Ovary (tissue), 9 donors: ENCODE results near the gene NLGN1. TPM values are rescaled to one million over a fixed set of nuclear protein-coding genes. Genes with fewer than 3 reads are reported as not detected.

ENCODE experiments used
- DNase-seq, 5 donors: peaks; one replicate each; pipeline ENCODE4 v3.0.0-alpha.2; 2019 to 2020
- H3K27ac ChIP-seq, 2 donors: fragments of 200-600 bp; one replicate each; pipeline versions ENCODE4 v1.5.1 to v1.8.0; 2019 to 2022
- H3K27me3 ChIP-seq: fragments of 200-600 bp; one replicate; pipeline ENCODE4 v1.8.0; 2022
- H3K36me3 ChIP-seq: fragments of 200-600 bp; sonication (generic); one replicate; pipeline ENCODE4 v1.5.1; 2019
- H3K4me1 ChIP-seq: one replicate; pipeline ENCODE4 v1.8.1; 2013; ENCODE audit warnings: mild to moderate bottlenecking, moderate library complexity; ENCODE audit not compliant: insufficient read depth
- H3K4me3 ChIP-seq: fragments of 200-600 bp; sonication (generic); one replicate; pipeline ENCODE4 v1.5.1; 2017
- H3K9me3 ChIP-seq, 2 donors: fragments of 200-600 bp in 1 of 2; sonication (generic) in 1 of 2; one replicate each; pipeline versions ENCODE4 v1.5.1 to v1.8.1; 2013 to 2019; ENCODE audit warnings: mild to moderate bottlenecking in 1 of 2, moderate library complexity in 1 of 2
- EP300 ChIP-seq: sonication (generic); formaldehyde crosslinking; IDR thresholded peaks from one replicate; pipeline ENCODE4 v1.6.1; 2017; ENCODE audit warnings: antibody characterized with exemption
- POLR2A ChIP-seq: fragments of 450-650 bp; IDR thresholded peaks from one replicate; pipeline ENCODE4 v1.6.1; 2017; ENCODE audit warnings: antibody characterized with exemption, mild to moderate bottlenecking, moderate library complexity
- WGBS, 3 donors: extraction: QIAGEN DNeasy Blood & Tissue Kit in 1 of 3; methylation state at CpG; one replicate each; pipeline versions ENCODE4 v1.1.5 to v1.1.7; 2013 to 2017; 5-methylcytosine and 5-hydroxymethylcytosine counted together
- intact Hi-C, 4 donors: fragments of 100-400 bp; cut with DNase I; formaldehyde crosslinking; loops; one replicate each; pipeline versions ENCODE4 v1.11.0 to v1.15.1; 2022 to 2023
- polyA plus RNA-seq, 2 donors: library from polyadenylated mRNA; stranded (reverse); fragments of 200-250 nt in 1 of 2; fragments of 350-450 nt in 1 of 2; fragmentation: Illumina TruSeq in 1 of 2; extraction: RNeasy Lipid Tissue Mini Kit (QIAGEN cat#74804) in 1 of 2; gene quantifications; one replicate each; pipeline ENCODE4 v1.2.3, GENCODE V29; 2013 to 2014
- total RNA-seq, 7 donors: library from RNA; depleted of rRNA in 2 of 7; stranded (reverse); fragments of >200 nt in 2 of 7; fragmentation: NEBNext Ultra II Directional in 3 of 7; extraction: Animal tissue kit (Norgen Biotek cat#: 25700) in 3 of 7; gene quantifications; one replicate each; pipeline versions ENCODE4 v1.1.0 to v1.2.4, GENCODE V29; 2016 to 2023
- TF ChIP-seq, protein P1 (sequence below), 3 donors: fragments of 450-650 bp in 2 of 3; fragments of 200-600 bp in 1 of 3; IDR thresholded peaks; one replicate each; pipeline versions ENCODE4 v1.5.1 to v1.8.0; 2016 to 2022; ENCODE audit warnings: antibody characterized with exemption in 3 of 3, mild to moderate bottlenecking in 1 of 3
- donor health status: DM: no; HTN: no; CAD: no; lungs with moderate emphysema.
- donor health status: DM: no; HTN: no; CAD: no.
- donor health status: Bipolar disorder and iron deficiency.
- donor health status: DM: yes; HTN: yes; CAD: no.
- donor health status: DM: no; HTN: no; CAD: no.
- donor health status: DM: yes; HTN: yes; CAD: no.

Gene NLGN1
- total and polyA plus RNA-seq, 9 donors: 1.2 to 7.7 (median 4.6) TPM

- Histone ChIP-seq H3K36me3 (no peaks in the 10 kb centered on the region), H3K4me3 (no peak overlapping the region), H3K27me3 (no peaks in the 10 kb centered on the region), H3K27ac (no peak overlapping the region), H3K9me3 (no peaks in the 10 kb centered on the region), H3K4me1 (no peaks in the 10 kb centered on the region)
- no peak for DNase-seq
- 81 to 92% (median 86%) methylated on average over 2 of the region's 2 CpGs for WGBS, 3 donors
- intact Hi-C loops: no loop called here
- TF ChIP-seq EP300 (no peak), POLR2A (no peak)
- TF ChIP-seq, protein P1, sequence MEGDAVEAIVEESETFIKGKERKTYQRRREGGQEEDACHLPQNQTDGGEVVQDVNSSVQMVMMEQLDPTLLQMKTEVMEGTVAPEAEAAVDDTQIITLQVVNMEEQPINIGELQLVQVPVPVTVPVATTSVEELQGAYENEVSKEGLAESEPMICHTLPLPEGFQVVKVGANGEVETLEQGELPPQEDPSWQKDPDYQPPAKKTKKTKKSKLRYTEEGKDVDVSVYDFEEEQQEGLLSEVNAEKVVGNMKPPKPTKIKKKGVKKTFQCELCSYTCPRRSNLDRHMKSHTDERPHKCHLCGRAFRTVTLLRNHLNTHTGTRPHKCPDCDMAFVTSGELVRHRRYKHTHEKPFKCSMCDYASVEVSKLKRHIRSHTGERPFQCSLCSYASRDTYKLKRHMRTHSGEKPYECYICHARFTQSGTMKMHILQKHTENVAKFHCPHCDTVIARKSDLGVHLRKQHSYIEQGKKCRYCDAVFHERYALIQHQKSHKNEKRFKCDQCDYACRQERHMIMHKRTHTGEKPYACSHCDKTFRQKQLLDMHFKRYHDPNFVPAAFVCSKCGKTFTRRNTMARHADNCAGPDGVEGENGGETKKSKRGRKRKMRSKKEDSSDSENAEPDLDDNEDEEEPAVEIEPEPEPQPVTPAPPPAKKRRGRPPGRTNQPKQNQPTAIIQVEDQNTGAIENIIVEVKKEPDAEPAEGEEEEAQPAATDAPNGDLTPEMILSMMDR (IDR thresholded peaks at IDR 0.05): no peak
These were observed 392.1 kb downstream of the NLGN1 start for GRCh38 chr3:173789530-173790162.

DNA sequence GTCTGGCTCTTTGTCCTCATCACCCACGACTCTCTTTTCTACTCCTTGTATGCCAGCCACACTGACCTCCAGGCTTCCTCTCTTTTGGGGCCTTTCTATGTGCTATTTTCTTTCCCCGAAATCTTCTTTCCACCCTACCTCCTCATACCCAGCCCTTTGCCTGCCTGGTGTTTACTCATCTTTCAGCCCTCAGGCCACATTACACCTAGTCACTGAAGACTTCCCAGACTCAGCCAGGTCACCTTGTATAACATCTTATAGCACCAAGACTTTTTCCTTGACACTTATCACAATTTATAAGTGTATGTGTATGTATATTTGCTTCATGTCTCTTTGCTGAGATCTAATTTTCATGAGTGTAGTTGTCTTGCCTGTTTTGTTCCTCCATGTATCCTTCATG lies 396.4 kb downstream of the NLGN1 start:
- no peaks in the 10 kb centered on the region for H3K36me3 ChIP-seq
- H3K9me3 ChIP-seq: no peaks in the 10 kb centered on the region
- WGBS, 3 donors: 81 to 96% (median 94%) methylated on average over 2 of the region's 2 CpGs
- DNase-seq: no peak
- TF ChIP-seq, protein P1 (IDR thresholded peaks at IDR 0.05): no peak
- no peak for TF ChIP-seq POLR2A
- TF ChIP-seq EP300: no peak
- no peak overlapping the region for H3K27ac ChIP-seq
- intact Hi-C loops: no loop called here
- no peak overlapping the region for H3K4me3 ChIP-seq
- no peaks in the 10 kb centered on the region for H3K4me1 ChIP-seq
- no peaks in the 10 kb centered on the region for H3K27me3 ChIP-seq

GRCh38 chr3:173796405-173796804 lies 398.9 kb downstream of the NLGN1 start:
- intact Hi-C loops: no loop called here

DNA sequence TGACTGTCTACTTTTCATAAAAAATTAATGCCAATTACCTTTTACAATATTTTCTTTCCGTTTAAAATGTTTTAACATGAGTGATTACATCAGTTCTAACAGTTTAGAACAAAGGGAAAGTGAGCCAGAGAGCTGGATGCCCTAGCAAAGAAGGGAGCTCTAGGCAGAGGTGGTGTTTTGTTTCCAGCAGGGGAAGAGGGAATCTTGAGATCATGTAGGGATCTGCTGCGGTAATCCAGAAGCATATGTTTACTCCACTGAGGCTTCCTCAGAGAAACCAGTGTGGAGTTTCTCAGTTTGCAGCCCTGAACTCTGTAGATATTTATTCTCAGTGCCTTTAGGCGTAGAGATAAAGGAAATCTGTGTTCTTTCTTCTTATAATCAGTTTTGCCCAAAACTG lies 399.3 kb downstream of the NLGN1 start:
- no peak for DNase-seq
- H3K4me3 ChIP-seq: no peak overlapping the region
- H3K4me1 ChIP-seq: no peaks in the 10 kb centered on the region
- intact Hi-C loops: no loop called here
- H3K36me3 ChIP-seq: no peaks in the 10 kb centered on the region
- WGBS, 3 donors: 60 to 70% (median 67%) methylated on average over 3 of the region's 3 CpGs
- no peak overlapping the region for H3K27ac ChIP-seq
- H3K27me3 ChIP-seq: no peaks in the 10 kb centered on the region
- no peaks in the 10 kb centered on the region for H3K9me3 ChIP-seq
- TF ChIP-seq, protein P1 (IDR thresholded peaks at IDR 0.05): no peak
- TF ChIP-seq POLR2A (no peak), EP300 (no peak)

More at GRCh38 chr3:173796405-173796804, 398.9 kb downstream of the NLGN1 start:
- Histone ChIP-seq H3K36me3 (no peaks in the 10 kb centered on the region), H3K4me1 (no peaks in the 10 kb centered on the region), H3K9me3 (no peaks in the 10 kb centered on the region), H3K27me3 (no peaks in the 10 kb centered on the region), H3K4me3 (no peak overlapping the region), H3K27ac (no peak overlapping the region)
- DNase-seq: no peak
- TF ChIP-seq EP300: no peak
- TF ChIP-seq POLR2A: no peak
- TF ChIP-seq, protein P1 (IDR thresholded peaks at IDR 0.05): no peak
- 69 to 77% (median 73%) methylated on average over 1 of the region's 1 CpG for WGBS, 3 donors
